Body of pancreas (tissue), 4 donors: ENCODE data around the gene SLC22A23. TPM values are rescaled to one million over a fixed set of nuclear protein-coding genes. Genes with fewer than 3 reads are reported as not detected.
A peak's percentile ranks its signal among the peaks of the same experiment; 100 is the strongest.

ENCODE experiments used
- ATAC-seq: fragments of 150-250 bp; one replicate; pipeline ENCODE4 v1.9.1; 2016
- DNase-seq, 4 donors: peaks; one replicate each; pipeline ENCODE4 v3.0.0-alpha.2; 2019
- H3K27ac ChIP-seq, 4 donors: fragments of 200-600 bp; sonication (generic); 1 replicate in 3 of 4; 2 replicates in 1 of 4; pipeline versions ENCODE4 v1.5.1 to v1.6.1; 2016 to 2019; ENCODE audit warnings: mild to moderate bottlenecking in 1 of 4, mixed read lengths in 1 of 4, moderate library complexity in 1 of 4
- H3K27me3 ChIP-seq, 2 donors: fragments of 200-600 bp; sonication (generic); one replicate each; pipeline ENCODE4 v1.6.0; 2016; ENCODE audit warnings: mild to moderate bottlenecking in 1 of 2
- H3K36me3 ChIP-seq, 2 donors: fragments of 200-600 bp; sonication (generic); replicated peaks in 1 of 2; 2 replicates each; pipeline ENCODE4 v1.5.1; 2016; ENCODE audit warnings: low read depth in 2 of 2; ENCODE audit not compliant: insufficient read depth in 1 of 2
- H3K4me1 ChIP-seq: fragments of 200-600 bp; sonication (generic); one replicate; pipeline ENCODE4 v1.6.0; 2016
- H3K4me3 ChIP-seq, 2 donors: fragments of 200-600 bp; sonication (generic); 1 replicate in 1 of 2; 2 replicates in 1 of 2; pipeline ENCODE4 v1.5.1; 2016 to 2019
- H3K9me3 ChIP-seq, 3 donors: fragments of 200-600 bp; sonication (generic); 1 replicate in 2 of 3; 2 replicates in 1 of 3; pipeline ENCODE4 v1.5.1; 2016
- CTCF ChIP-seq, 7 experiments: fragments of 450-650 bp in 4 of 7; fragments of 200-600 bp in 3 of 7; sonication (generic) in 3 of 7; IDR thresholded peaks; one replicate each; pipeline ENCODE4 v1.5.1; 2016 to 2019; ENCODE audit warnings: antibody characterized with exemption in 7 of 7
- POLR2A ChIP-seq, 3 donors: fragments of 450-650 bp; IDR thresholded peaks; one replicate each; pipeline ENCODE4 v1.6.1; 2016; ENCODE audit warnings: antibody characterized with exemption in 3 of 3, mild to moderate bottlenecking in 2 of 3
- whole genome bisulfite sequencing, 2 donors: methylation state at CpG; one replicate each; pipeline ENCODE4 v1.1.5; 2017; 5-methylcytosine and 5-hydroxymethylcytosine counted together
- intact Hi-C: fragments of 100-400 bp; cut with DNase I; formaldehyde crosslinking; loops from one replicate; pipeline ENCODE4 v1.15.1; 2023
- total RNA-seq, 2 donors: library from RNA; depleted of rRNA; stranded (reverse); fragments of >200 nt; gene quantifications; one replicate each; pipeline ENCODE4 v1.1.0, GENCODE V29; 2016

Gene SLC22A23
- total RNA-seq, 2 donors from 2014 or later: 20.4 to 32.2 TPM

- peaks cover 55% of the 10 kb centered on the region for H3K4me1 ChIP-seq
These were observed 88.2 kb downstream of the SLC22A23 start for GRCh38 chr6:3368685-3369084.

GRCh38 chr6:3367630-3368029 lies 89.2 kb downstream of the SLC22A23 start:
- DNase-seq: no peak
- whole genome bisulfite sequencing, 2 donors: 48 to 57% methylated on average over 5 of the region's 5 CpGs
- Histone ChIP-seq H3K4me1 (peaks cover 55% of the 10 kb centered on the region), H3K4me3 (no peak overlapping the region), H3K27me3 (no peaks in the 10 kb centered on the region), H3K27ac (no peak overlapping the region), H3K36me3 (no peaks in the 10 kb centered on the region), H3K9me3 (no peaks in the 10 kb centered on the region)
- no peak for TF ChIP-seq POLR2A (IDR thresholded peaks at IDR 0.05)
- TF ChIP-seq CTCF (IDR thresholded peaks at IDR 0.05): no peak
- no peak for ATAC-seq
- intact Hi-C loops: no loop called here

More at GRCh38 chr6:3368685-3369084, 88.2 kb downstream of the SLC22A23 start:
- WGBS, 2 donors: 68 to 78% methylated on average over 4 of the region's 4 CpGs
- Histone ChIP-seq H3K4me3 (no peak overlapping the region), H3K36me3 (no peaks in the 10 kb centered on the region), H3K27ac (no peak overlapping the region), H3K27me3 (no peaks in the 10 kb centered on the region), H3K9me3 (no peaks in the 10 kb centered on the region)
- intact Hi-C loops: no loop called here
- no peak for ATAC-seq
- TF ChIP-seq POLR2A (IDR thresholded peaks at IDR 0.05) (no peak), CTCF (IDR thresholded peaks at IDR 0.05) (no peak)
- DNase-seq: no peak

- no peaks in the 10 kb centered on the region for H3K36me3 ChIP-seq
- 82 to 84% methylated on average over 5 of the region's 5 CpGs for WGBS, 2 donors
- H3K27me3 ChIP-seq: no peaks in the 10 kb centered on the region
- DNase-seq (no peak), ATAC-seq (no peak)
- no peak overlapping the region for H3K4me3 ChIP-seq
- H3K4me1 ChIP-seq: peaks cover 53% of the 10 kb centered on the region
- no peaks in the 10 kb centered on the region for H3K9me3 ChIP-seq
- intact Hi-C loops: no loop called here
- TF ChIP-seq CTCF (IDR thresholded peaks at IDR 0.05) (no peak), POLR2A (IDR thresholded peaks at IDR 0.05) (no peak)
- H3K27ac ChIP-seq: no peak overlapping the region
These were observed 90.0 kb downstream of the SLC22A23 start for GRCh38 chr6:3366596-3367413.

- DNase-seq: peak in 3 of 4 donors; percentile 36 to 67 (median 49)
- Histone ChIP-seq H3K27me3 (no peaks in the 10 kb centered on the region), H3K4me3 (no peak overlapping the region), H3K4me1 (peaks cover 36% of the 10 kb centered on the region), H3K36me3 (no peaks in the 10 kb centered on the region), H3K9me3 (no peaks in the 10 kb centered on the region), H3K27ac (peak overlapping the region; percentile 88 to 93 (median 92))
- intact Hi-C loops: no loop called here
- no peak for ATAC-seq
- TF ChIP-seq POLR2A (IDR thresholded peaks at IDR 0.05) (no peak), CTCF (IDR thresholded peaks at IDR 0.05) (no peak)
- 68 to 72% methylated on average over 7 of the region's 7 CpGs for WGBS, 2 donors
These were observed 92.5 kb downstream of the SLC22A23 start for GRCh38 chr6:3364391-3364790.
